ENCODE data around the gene PARVA. TPM values are rescaled to one million over a fixed set of nuclear protein-coding genes. Genes with fewer than 3 reads are reported as not detected.

The PARVA gene
- total RNA-seq, 2 experiments from 2014 or later = 0.08 to 0.98 TPM

- H3K27me3 ChIP-seq (ENCODE audit: control insufficient read depth in 1 of 2, insufficient read depth in 2 of 2, low read length in 2 of 2) = no peaks in the 10 kb centered on the region
- no peak overlapping the region for H3K4me3 ChIP-seq (ENCODE audit: low read length)
- H3K27ac Mint-ChIP-seq = no peak overlapping the region
- ChIA-PET POLR2A (no interaction called here), CTCF (no interaction called here)
- ATAC-seq (ENCODE audit: poor library complexity) (no peak), DNase-seq (no peak)
- intact Hi-C loops (cut with DNase I, micrococcal nuclease) = no loop called here
- no peaks in the 10 kb centered on the region for H3K27me3 Mint-ChIP-seq
- TF ChIP-seq, protein P1, sequence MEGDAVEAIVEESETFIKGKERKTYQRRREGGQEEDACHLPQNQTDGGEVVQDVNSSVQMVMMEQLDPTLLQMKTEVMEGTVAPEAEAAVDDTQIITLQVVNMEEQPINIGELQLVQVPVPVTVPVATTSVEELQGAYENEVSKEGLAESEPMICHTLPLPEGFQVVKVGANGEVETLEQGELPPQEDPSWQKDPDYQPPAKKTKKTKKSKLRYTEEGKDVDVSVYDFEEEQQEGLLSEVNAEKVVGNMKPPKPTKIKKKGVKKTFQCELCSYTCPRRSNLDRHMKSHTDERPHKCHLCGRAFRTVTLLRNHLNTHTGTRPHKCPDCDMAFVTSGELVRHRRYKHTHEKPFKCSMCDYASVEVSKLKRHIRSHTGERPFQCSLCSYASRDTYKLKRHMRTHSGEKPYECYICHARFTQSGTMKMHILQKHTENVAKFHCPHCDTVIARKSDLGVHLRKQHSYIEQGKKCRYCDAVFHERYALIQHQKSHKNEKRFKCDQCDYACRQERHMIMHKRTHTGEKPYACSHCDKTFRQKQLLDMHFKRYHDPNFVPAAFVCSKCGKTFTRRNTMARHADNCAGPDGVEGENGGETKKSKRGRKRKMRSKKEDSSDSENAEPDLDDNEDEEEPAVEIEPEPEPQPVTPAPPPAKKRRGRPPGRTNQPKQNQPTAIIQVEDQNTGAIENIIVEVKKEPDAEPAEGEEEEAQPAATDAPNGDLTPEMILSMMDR (IDR thresholded peaks at IDR 0.05) = no peak
- no peaks in the 10 kb centered on the region for H3K4me1 ChIP-seq (ENCODE audit: insufficient read depth, low read length)
- H3K36me3 ChIP-seq (ENCODE audit: insufficient read depth, low read length) = no peaks in the 10 kb centered on the region
- no peaks in the 10 kb centered on the region for H3K9me3 Mint-ChIP-seq
- H3K4me3 Mint-ChIP-seq = no peak overlapping the region
- H3K36me3 Mint-ChIP-seq (ENCODE audit: low read depth) = no peaks in the 10 kb centered on the region
- no peaks in the 10 kb centered on the region for H3K4me1 Mint-ChIP-seq (ENCODE audit: low read depth)
- H3K27ac ChIP-seq (ENCODE audit: low read depth in 1 of 2, low read length in 2 of 2) = no peak overlapping the region
- H3K9me3 ChIP-seq (ENCODE audit: control insufficient read depth in 1 of 2, insufficient read depth in 1 of 2, low read length in 2 of 2) = no peaks in the 10 kb centered on the region
Measured at GRCh38 chr11:12439615-12440014, 62.2 kb downstream of the PARVA start.

DNA sequence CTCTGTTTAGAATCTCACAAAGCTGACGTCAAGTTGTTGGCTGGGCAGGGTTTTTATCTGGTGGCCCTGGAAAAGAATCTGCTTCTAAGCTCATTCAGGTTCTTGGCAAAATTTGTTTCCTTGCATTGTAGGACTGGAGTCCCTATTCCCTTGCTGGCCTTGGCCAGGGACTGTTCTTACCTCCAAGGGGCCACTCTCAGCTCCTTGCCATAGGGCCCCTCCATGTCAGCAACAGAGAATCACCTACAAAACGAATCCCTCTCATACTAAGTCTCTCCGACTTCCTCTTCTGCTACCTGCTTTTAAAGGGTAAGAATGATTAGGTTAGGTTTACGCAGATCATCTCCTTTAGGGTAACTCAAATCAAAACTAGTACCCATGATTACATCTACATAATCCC, 63.2 kb downstream of the PARVA start:
- ChIA-PET POLR2A (no interaction called here), CTCF (no interaction called here)
- Mint-ChIP-seq H3K4me3 (no peak overlapping the region), H3K27me3 (no peaks in the 10 kb centered on the region), H3K9me3 (no peaks in the 10 kb centered on the region), H3K4me1 (ENCODE audit: low read depth) (no peaks in the 10 kb centered on the region), H3K36me3 (ENCODE audit: low read depth) (no peaks in the 10 kb centered on the region), H3K27ac (no peak overlapping the region)
- no peaks in the 10 kb centered on the region for H3K36me3 ChIP-seq (ENCODE audit: insufficient read depth, low read length)
- H3K27me3 ChIP-seq (ENCODE audit: control insufficient read depth in 1 of 2, insufficient read depth in 2 of 2, low read length in 2 of 2) = no peaks in the 10 kb centered on the region
- no peaks in the 10 kb centered on the region for H3K4me1 ChIP-seq (ENCODE audit: insufficient read depth, low read length)
- TF ChIP-seq, protein P1 (IDR thresholded peaks at IDR 0.05) = no peak
- ATAC-seq (ENCODE audit: poor library complexity) (no peak), DNase-seq (no peak)
- H3K4me3 ChIP-seq (ENCODE audit: low read length) = no peak overlapping the region
- H3K27ac ChIP-seq (ENCODE audit: low read depth in 1 of 2, low read length in 2 of 2) = no peak overlapping the region
- H3K9me3 ChIP-seq (ENCODE audit: control insufficient read depth in 1 of 2, insufficient read depth in 1 of 2, low read length in 2 of 2) = no peaks in the 10 kb centered on the region
- intact Hi-C loops (cut with DNase I, micrococcal nuclease) = no loop called here

DNA sequence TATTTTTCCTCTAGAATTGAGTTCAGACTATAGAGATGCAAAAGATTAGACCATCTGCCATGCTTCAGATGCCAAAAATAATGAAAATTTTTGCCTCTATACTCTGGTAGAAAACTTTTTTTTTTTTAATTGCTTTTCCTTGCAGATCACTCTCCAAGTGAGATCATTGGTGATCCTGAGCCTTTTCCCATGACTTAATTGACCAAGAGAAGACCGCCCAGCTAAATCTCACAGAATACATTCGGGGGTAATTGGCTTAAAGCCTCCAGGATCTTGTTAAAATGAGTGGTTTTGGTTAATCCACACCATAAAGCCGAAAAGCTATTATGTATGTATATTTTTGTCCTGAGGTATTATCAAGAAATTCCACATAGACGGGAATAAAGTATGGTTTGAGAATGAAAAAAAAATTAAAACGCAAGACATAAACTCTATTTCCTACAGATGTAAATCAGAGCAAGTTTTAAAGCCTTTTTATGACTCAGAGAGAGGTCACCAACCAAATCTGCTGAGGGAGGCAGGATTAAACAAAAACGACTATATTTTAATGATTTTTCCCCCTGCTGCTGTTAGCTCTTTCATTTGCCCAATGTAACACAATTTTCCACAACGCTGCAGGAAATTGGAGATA, 64.0 kb downstream of the PARVA start:
- Mint-ChIP-seq H3K4me3 (no peak overlapping the region), H3K4me1 (ENCODE audit: low read depth) (no peaks in the 10 kb centered on the region), H3K27ac (no peak overlapping the region), H3K27me3 (no peaks in the 10 kb centered on the region), H3K9me3 (no peaks in the 10 kb centered on the region), H3K36me3 (ENCODE audit: low read depth) (no peaks in the 10 kb centered on the region)
- intact Hi-C loops (cut with DNase I, micrococcal nuclease) = no loop called here
- no peaks in the 10 kb centered on the region for H3K9me3 ChIP-seq (ENCODE audit: control insufficient read depth in 1 of 2, insufficient read depth in 1 of 2, low read length in 2 of 2)
- ATAC-seq (ENCODE audit: poor library complexity) (no peak), DNase-seq (no peak)
- TF ChIP-seq, protein P1 (IDR thresholded peaks at IDR 0.05) = no peak
- no peaks in the 10 kb centered on the region for H3K36me3 ChIP-seq (ENCODE audit: insufficient read depth, low read length)
- POLR2A ChIA-PET = no interaction called here
- no peaks in the 10 kb centered on the region for H3K4me1 ChIP-seq (ENCODE audit: insufficient read depth, low read length)
- H3K27ac ChIP-seq (ENCODE audit: low read depth in 1 of 2, low read length in 2 of 2) = no peak overlapping the region
- no peaks in the 10 kb centered on the region for H3K27me3 ChIP-seq (ENCODE audit: control insufficient read depth in 1 of 2, insufficient read depth in 2 of 2, low read length in 2 of 2)
- CTCF ChIA-PET = no interaction called here
- H3K4me3 ChIP-seq (ENCODE audit: low read length) = no peak overlapping the region

All from CD4-positive, alpha-beta T cell (primary cell).